CD4-positive, alpha-beta T cell treated with Interferon alpha-2 for 1 hour (primary cell): Measurements from ENCODE around the gene PRKCZ.
"Not testable (repeated sequence)": the region's sequence is repeated elsewhere in the genome, so short reads cannot be mapped to it uniquely, and the experiment has no call there.

Source experiments
- DNase-seq, 2 donors: peaks; one replicate each; pipeline ENCODE4 v3.0.0-alpha.2; 2020 to 2022

The PRKCZ gene

GRCh38 chr1:2104621-2105427 lies 54.6 kb downstream of the PRKCZ start:
- DNase-seq, result no peak

- no peak for DNase-seq
Measured at GRCh38 chr1:2105781-2106524, 55.7 kb downstream of the PRKCZ start.

GRCh38 chr1:2106659-2107405 lies 56.6 kb downstream of the PRKCZ start:
- DNase-seq, result no peak

DNA sequence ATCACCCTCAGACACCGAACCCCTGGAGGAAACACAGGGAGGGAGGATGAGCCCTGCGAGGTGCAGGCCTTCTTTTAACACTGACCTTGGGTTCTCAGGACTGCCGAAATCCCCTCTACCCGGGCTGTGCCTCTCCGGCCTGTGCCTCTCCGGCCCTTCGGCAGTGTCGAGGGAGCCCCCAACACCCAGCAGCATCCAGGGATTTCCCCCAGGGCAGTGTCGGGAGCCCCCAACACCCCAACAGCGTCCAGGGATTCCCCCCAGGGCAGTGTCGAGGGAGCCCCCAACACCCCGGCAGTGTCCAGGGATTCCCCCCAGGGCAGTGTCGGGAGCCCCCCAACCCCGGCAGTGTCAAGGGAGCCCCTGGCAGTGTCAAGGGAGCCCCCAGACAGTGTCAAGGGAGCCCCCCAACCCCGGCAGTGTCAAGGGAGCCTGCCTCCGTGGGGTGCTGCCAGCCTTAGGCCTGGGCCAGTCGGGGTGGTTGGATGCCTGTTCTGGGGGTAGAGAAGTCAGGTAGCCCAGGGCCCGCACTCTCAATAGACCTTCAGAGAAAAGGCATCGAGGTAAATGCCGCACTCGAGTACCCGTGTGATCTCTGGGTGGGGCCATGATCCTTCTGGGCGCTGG lies 57.5 kb downstream of the PRKCZ start:
- no peak for DNase-seq

- no peak for DNase-seq
Measured at GRCh38 chr1:2108213-2108876, 58.1 kb downstream of the PRKCZ start.

GRCh38 chr1:2108877-2109580 lies 58.8 kb downstream of the PRKCZ start:
- DNase-seq, result no peak

DNA sequence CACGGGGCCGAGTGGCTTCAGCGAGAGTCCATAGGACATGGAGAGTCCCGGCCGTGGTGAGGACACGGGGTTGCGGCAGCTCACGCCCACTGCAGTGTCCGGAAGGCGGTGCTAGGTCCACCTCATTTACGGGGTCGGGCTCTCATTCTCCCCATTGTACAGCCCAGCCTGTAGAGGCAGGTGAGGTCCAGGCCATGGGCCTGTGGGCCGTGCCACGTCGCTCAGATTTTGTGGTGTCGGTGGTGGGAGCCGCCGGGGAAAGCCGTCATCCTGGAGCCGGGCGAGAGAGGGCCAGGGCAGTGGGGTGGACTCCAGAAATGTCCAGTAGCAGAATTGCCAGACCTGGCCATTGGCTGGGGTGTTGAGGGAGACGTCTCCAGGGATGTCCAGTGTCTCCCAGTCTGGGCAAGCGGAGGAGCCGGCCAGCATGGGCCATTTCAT lies 59.4 kb downstream of the PRKCZ start:
- no peak for DNase-seq

DNA sequence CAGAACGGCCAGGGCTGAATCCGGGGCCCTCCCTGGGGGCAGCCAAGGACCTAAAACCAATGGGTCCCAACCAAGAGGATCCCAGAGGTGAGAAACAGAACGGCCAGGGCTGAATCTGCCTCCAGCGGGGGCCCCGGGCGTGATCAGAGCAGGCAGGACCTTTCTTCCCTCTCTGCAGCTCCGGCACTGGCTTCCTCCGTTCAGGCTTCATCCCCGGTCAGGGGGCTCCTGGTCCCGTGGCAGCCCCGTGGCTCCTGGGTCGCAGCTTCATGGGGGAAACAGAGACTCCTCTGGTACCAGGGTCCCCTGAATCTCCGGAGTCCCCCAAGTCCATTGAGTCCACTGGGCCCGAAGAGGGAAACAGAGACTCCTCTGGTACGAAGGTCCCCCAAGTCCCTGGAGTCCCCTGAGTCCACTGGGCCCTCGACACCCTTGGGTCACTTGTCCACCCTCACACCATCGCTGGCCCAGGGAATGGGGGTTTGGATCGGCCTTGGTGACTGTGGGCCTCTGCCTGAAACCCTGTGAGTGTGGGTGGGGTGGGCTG lies 60.1 kb downstream of the PRKCZ start:
- no peak for DNase-seq

- DNase-seq, result no peak
Measured at GRCh38 chr1:2110738-2111673, 60.8 kb downstream of the PRKCZ start.

GRCh38 chr1:2111674-2112035 lies 61.4 kb downstream of the PRKCZ start:
- no peak for DNase-seq

- DNase-seq, result peak in 1 of 2 donors; percentile 13
Measured at GRCh38 chr1:2112280-2112701, 62.1 kb downstream of the PRKCZ start.

DNA sequence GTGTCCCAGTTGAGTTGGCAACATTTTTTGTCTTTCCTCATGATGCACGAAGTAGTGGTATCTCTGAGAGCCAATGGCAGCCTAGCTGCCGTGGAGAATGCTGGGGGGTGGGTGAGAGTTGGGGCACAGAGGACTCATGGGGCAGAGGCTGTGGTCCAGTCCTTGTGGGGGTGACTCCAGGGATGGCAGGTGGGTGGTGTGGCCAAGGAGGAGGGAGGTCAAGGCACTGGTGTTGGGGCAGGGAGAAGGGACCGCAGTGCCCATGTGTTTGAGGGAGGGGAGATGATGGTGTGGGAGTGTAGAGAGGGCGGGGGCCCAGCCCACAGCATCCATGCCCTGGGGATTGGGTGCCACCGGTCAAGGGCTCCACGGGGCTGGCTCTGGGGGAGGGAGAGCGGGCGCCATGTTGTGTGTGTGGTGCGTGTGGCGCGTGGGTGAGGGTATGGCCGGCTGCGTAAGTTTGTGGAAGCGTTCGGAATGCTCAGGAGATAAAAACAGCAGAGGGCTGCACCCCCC lies 63.5 kb downstream of the PRKCZ start:
- no peak for DNase-seq

- not testable (repeated sequence) for DNase-seq
Measured at GRCh38 chr1:2114635-2115007, 64.4 kb downstream of the PRKCZ start.

DNA sequence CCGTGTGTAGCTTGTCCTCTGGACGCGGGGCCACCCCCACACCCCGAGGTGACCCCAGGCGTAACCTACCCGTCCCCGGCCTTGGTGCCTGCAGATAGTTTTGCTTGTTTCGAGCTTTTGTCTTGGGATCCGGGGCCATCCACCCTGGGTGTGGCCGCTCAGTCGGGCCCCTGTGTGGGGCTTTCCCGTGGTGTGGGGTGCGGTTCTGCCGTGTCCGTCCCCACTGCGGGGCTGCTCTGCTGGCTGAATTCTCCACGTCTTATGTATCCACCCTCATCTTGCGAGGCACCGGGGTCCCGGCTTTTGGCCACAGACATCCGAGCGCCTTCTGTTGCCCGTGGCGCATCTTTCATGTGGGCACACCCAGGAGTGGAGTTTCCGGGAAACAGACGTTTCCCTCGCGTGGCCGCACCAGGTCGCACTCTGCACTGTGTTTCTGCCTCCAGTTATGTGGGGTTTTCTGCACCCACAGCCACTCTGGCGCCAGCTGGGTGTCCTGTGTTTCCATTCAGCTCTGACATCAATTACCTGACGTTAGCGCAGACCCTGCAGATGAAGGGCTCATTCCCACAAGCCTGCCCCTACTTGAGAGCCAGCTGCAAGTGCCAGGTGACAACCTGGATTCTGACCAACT lies 64.9 kb downstream of the PRKCZ start:
- DNase-seq, result peak in 1 of 2 donors; percentile 42

- no peak for DNase-seq
Measured at GRCh38 chr1:2115702-2116341, 65.6 kb downstream of the PRKCZ start.

- DNase-seq, result no peak
Measured at GRCh38 chr1:2119886-2120285, 69.7 kb downstream of the PRKCZ start.

DNA sequence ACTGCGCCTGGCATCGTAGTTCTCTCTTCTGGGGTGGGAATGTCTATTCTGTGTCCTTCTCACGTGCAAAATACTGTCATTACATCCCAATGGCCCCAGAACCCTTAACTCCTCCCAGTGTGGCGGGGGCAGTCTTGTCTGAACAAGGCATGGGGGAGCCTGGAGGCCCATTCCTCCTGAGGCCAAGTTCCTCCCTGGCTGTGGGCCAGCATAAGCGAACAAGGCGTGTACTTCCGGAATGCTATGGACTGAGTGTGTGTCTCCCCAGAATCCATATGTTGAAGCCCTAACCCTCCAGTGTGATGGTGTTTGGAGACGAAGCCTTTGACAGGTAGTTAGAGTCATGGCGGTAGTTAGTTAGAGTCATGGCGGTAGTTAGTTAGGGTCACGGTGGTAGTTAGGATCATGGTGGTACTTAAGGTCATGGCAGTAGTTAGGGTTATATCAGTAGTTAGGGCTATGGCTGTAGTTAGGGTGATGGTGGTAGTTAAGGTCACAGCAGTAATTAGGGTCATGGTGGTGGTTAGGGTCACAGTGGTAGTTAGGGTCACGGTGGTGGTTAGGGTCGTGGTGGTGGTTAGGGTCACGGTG lies 71.0 kb downstream of the PRKCZ start:
- no peak for DNase-seq

DNA sequence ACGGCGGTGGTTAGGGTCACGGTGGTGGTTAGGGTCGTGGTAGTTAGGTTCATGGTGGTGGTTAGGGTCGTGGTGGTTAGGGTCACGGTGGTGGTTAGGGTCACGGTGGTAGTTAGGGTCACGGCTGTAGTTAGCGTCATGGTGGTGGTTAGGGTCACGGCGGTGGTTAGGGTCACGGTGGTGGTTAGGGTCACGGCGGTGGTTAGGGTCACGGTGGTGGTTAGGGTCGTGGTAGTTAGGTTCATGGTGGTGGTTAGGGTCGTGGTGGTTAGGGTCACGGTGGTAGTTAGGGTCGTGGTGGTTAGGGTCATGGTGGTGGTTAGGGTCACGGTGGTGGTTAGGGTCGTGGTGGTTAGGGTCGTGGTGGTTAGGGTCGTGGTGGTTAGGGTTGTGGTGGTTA lies 71.6 kb downstream of the PRKCZ start:
- DNase-seq, result not testable (repeated sequence)
